ENCODE results near the gene MKS1. TPM values are rescaled to one million over a fixed set of nuclear protein-coding genes. Genes with fewer than 3 reads are reported as not detected.

MKS1 gene
- total RNA-seq, 1 experiment from 2014 or later: 24.8 TPM

GRCh38 chr17:58264407-58265103 lies 45.5 kb upstream of the MKS1 start:
- Histone ChIP-seq H3K23me2 (ENCODE audit: insufficient read length, low read depth, low read length, poor library complexity, severe bottlenecking) (no peaks in the 10 kb centered on the region), H3K27me3 (ENCODE audit: insufficient read depth, low read length) (no peaks in the 10 kb centered on the region), H3K27ac (ENCODE audit: insufficient read length, low read depth, low read length) (no peak overlapping the region), H3K4me2 (ENCODE audit: insufficient read depth, insufficient read length, low read length) (no peak overlapping the region), H3K9me3 (ENCODE audit: control insufficient read depth, low read depth, low read length) (no peaks in the 10 kb centered on the region), H4K91ac (ENCODE audit: insufficient read length, low read depth, low read length) (no peak overlapping the region), H2AFZ (ENCODE audit: low read length) (no peak overlapping the region), H3K23ac (ENCODE audit: insufficient read length, low read depth, low read length) (no peak overlapping the region), H4K20me1 (ENCODE audit: control insufficient read depth, insufficient read depth, insufficient read length) (no peaks in the 10 kb centered on the region), H3K9ac (ENCODE audit: extremely low read depth, insufficient read length, low read length) (no peak overlapping the region), H2BK12ac (ENCODE audit: insufficient read length, low read depth, low read length) (no peak overlapping the region), H3K79me1 (ENCODE audit: insufficient read depth, low read depth, low read length, poor library complexity, severe bottlenecking) (no peaks in the 10 kb centered on the region), H3K14ac (ENCODE audit: insufficient read depth, low read length) (no peak overlapping the region), H2AK5ac (ENCODE audit: insufficient read length, low read length) (no peak overlapping the region), H2BK120ac (ENCODE audit: low read depth, low read length, poor library complexity, severe bottlenecking) (no peak overlapping the region), H4K5ac (ENCODE audit: insufficient read length, low read depth, low read length) (no peak overlapping the region), H3K4ac (ENCODE audit: low read depth, low read length) (no peak overlapping the region), H4K8ac (replicated peaks; ENCODE audit: insufficient read length, low read depth, low read length) (no peak overlapping the region), H3K56ac (ENCODE audit: insufficient read length, low read depth, low read length) (no peak overlapping the region), H2BK5ac (ENCODE audit: insufficient read length, low read length) (no peak overlapping the region), H2BK15ac (ENCODE audit: low read depth, low read length) (no peak overlapping the region), H3K79me2 (ENCODE audit: insufficient read depth, low read length) (no peaks in the 10 kb centered on the region), H2BK20ac (ENCODE audit: low read depth, low read length, poor library complexity, severe bottlenecking) (no peak overlapping the region), H3T11ph (ENCODE audit: low read length) (no peak overlapping the region), H3K18ac (ENCODE audit: insufficient read length, low read depth, low read length) (no peak overlapping the region), H3K4me1 (ENCODE audit: insufficient read depth, low read length) (no peaks in the 10 kb centered on the region)
- Mint-ChIP-seq H3K4me1 (no peaks in the 10 kb centered on the region), H3K36me3 (ENCODE audit: insufficient read depth in 1 of 3, low read depth in 3 of 3) (no peaks in the 10 kb centered on the region), H3K4me3 (no peak overlapping the region), H3K27ac (no peak overlapping the region), H3K9me3 (no peaks in the 10 kb centered on the region), H3K27me3 (ENCODE audit: low read depth) (peaks cover 62% of the 10 kb centered on the region)
- WGBS (ENCODE audit: extremely low coverage, insufficient read length, low lambda C conversion rate): no CpG with 5 or more reads among the region's 6 CpGs
- TF ChIP-seq, protein P1, sequence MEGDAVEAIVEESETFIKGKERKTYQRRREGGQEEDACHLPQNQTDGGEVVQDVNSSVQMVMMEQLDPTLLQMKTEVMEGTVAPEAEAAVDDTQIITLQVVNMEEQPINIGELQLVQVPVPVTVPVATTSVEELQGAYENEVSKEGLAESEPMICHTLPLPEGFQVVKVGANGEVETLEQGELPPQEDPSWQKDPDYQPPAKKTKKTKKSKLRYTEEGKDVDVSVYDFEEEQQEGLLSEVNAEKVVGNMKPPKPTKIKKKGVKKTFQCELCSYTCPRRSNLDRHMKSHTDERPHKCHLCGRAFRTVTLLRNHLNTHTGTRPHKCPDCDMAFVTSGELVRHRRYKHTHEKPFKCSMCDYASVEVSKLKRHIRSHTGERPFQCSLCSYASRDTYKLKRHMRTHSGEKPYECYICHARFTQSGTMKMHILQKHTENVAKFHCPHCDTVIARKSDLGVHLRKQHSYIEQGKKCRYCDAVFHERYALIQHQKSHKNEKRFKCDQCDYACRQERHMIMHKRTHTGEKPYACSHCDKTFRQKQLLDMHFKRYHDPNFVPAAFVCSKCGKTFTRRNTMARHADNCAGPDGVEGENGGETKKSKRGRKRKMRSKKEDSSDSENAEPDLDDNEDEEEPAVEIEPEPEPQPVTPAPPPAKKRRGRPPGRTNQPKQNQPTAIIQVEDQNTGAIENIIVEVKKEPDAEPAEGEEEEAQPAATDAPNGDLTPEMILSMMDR (conservative IDR thresholded peaks at IDR 0.05): no peak
- DNase-seq: no peak
